ENCODE data around the gene KRTAP10-2. TPM values are rescaled to one million over a fixed set of nuclear protein-coding genes. Genes with fewer than 3 reads are reported as not detected.

The KRTAP10-2 gene
- total and polyA plus RNA-seq, 2 donors from 2014 or later = not detected

DNA sequence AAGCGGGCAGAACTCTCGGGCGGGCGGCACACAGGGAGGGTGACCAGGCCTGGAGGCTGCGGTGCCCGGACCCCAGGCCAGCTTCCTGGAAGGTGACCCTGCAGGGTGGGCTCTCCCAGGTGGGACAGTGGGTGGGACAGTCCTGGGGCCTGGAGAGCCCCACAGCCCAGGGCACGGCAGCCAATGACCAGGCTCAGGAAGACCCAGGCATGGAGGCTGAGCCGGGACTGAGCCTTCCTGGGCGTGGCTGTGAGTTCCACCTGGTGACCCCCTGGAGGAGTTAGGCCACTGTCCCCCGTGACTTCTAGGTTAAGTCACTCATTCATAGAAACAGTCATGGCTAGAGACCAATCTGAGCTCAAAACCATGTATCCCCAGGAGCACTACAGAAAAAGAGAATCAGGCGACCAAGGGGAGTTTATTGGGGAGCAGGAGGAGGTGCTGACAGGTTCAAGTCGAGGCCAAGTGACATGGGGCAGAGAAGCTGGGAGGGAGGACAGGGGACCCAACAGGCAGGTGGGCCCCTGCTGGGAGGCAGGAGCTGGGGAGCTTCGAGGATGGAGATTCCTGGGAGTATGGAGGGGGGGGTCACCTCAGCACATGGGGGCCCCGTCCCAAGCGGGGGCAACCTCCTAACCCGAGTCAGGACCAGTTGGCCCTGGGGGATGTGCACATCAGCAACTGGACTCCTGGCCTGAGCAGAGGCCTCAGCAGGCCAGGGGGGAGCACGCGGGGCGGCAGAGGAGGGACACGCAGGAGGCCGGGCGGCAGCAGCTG, 27.9 kb upstream of the KRTAP10-2 start:
- no peaks in the 10 kb centered on the region for H3K4me1 ChIP-seq (ENCODE audit: control insufficient read depth in 2 of 3, insufficient read depth in 2 of 3, low read depth in 1 of 3, low read length in 3 of 3)
- DNase-seq (no peak), FAIRE-seq (no peak)
- intact Hi-C loops (cut with DNase I) = no loop called here
- TF ChIP-seq, protein P1, sequence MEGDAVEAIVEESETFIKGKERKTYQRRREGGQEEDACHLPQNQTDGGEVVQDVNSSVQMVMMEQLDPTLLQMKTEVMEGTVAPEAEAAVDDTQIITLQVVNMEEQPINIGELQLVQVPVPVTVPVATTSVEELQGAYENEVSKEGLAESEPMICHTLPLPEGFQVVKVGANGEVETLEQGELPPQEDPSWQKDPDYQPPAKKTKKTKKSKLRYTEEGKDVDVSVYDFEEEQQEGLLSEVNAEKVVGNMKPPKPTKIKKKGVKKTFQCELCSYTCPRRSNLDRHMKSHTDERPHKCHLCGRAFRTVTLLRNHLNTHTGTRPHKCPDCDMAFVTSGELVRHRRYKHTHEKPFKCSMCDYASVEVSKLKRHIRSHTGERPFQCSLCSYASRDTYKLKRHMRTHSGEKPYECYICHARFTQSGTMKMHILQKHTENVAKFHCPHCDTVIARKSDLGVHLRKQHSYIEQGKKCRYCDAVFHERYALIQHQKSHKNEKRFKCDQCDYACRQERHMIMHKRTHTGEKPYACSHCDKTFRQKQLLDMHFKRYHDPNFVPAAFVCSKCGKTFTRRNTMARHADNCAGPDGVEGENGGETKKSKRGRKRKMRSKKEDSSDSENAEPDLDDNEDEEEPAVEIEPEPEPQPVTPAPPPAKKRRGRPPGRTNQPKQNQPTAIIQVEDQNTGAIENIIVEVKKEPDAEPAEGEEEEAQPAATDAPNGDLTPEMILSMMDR (IDR thresholded peaks at IDR 0.05; ENCODE audit: borderline replicate concordance, extremely low read depth, insufficient read depth) = no peak
- no peak overlapping the region for H3K9ac ChIP-seq (ENCODE audit: low read length in 3 of 3)
- H3K27ac ChIP-seq (ENCODE audit: low read depth in 2 of 2, low read length in 2 of 2) = no peak overlapping the region
- no peaks in the 10 kb centered on the region for H3K36me3 ChIP-seq (ENCODE audit: control insufficient read depth in 2 of 3, insufficient read depth in 3 of 3, low read length in 3 of 3)
- H3K9me3 ChIP-seq (ENCODE audit: control insufficient read depth in 2 of 3, insufficient read depth in 1 of 3, low read length in 3 of 3) = peaks cover 0 to 10% (median 4%) of the 10 kb centered on the region in 3 donors
- no peaks in the 10 kb centered on the region for H3K27me3 ChIP-seq (ENCODE audit: control insufficient read depth, insufficient read depth, low read length)
- no peak overlapping the region for H3K4me3 ChIP-seq (ENCODE audit: low read length in 3 of 3)

DNA sequence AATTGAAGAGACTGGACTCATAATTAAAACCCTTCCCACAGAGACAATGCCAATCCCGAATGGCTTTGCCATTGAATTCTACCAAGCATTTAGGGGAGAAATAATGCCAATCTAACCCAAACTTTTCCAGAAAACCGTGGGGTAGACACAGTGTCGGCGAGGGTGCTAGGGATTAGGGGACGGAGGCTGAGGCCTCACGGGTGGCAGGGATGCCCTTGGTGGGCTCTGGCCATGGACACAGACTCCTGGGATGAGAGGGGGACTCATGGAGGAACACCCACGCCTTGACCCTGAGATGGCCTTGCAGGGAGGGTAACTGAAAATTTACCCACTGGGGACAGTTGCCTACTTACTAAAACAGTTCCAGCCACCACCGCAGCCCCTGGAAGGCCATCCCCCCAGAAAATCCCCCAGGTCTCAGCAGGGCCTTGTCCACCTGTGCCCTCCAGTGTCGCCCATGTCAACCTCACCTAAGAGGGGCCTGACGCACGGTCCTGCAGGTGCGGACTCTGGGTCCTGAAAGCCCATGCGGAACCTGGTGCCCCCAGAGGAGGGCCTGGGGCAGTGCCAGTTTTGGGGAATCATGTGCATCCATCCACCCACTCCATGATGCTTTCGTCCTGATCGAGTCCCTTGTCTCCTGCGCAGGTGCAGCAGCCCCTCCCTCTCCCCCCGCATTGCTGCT, 27.2 kb upstream of the KRTAP10-2 start:
- DNase-seq (no peak), FAIRE-seq (no peak)
- no peaks in the 10 kb centered on the region for H3K4me1 ChIP-seq (ENCODE audit: control insufficient read depth in 2 of 3, insufficient read depth in 2 of 3, low read depth in 1 of 3, low read length in 3 of 3)

DNA sequence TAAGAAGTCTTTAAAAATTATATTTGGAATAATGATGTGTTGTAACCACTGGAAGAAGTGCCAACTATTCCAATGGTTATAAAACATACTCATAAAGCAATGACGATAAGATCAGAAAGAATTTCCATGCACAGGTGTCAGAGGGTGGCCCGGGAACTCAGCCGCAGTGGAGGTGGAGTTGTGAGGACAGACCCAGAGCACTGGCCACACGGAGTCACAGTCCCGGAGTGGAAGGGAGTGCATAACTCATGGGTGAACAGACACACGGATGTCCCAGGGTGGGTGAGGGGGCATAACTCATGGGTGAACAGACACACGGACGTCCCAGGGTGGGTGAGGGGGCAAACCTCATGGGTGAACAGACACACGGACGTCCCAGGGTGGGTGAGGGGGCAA, 24.7 kb upstream of the KRTAP10-2 start:
- intact Hi-C loops (cut with DNase I) = no loop called here
- no peak overlapping the region for H3K4me3 ChIP-seq (ENCODE audit: low read length in 3 of 3)
- TF ChIP-seq, protein P1 (IDR thresholded peaks at IDR 0.05; ENCODE audit: borderline replicate concordance, extremely low read depth, insufficient read depth) = no peak
- no peaks in the 10 kb centered on the region for H3K4me1 ChIP-seq (ENCODE audit: control insufficient read depth in 2 of 3, insufficient read depth in 2 of 3, low read depth in 1 of 3, low read length in 3 of 3)
- no peak overlapping the region for H3K9ac ChIP-seq (ENCODE audit: low read length in 3 of 3)
- no peak for DNase-seq
- H3K27ac ChIP-seq (ENCODE audit: low read depth in 2 of 2, low read length in 2 of 2) = no peak overlapping the region
- H3K27me3 ChIP-seq (ENCODE audit: control insufficient read depth, insufficient read depth, low read length) = no peaks in the 10 kb centered on the region
- H3K36me3 ChIP-seq (ENCODE audit: control insufficient read depth in 2 of 3, insufficient read depth in 3 of 3, low read length in 3 of 3) = no peaks in the 10 kb centered on the region
- no peak for FAIRE-seq
- H3K9me3 ChIP-seq (ENCODE audit: control insufficient read depth in 2 of 3, insufficient read depth in 1 of 3, low read length in 3 of 3) = peaks cover 0 to 10% (median 4%) of the 10 kb centered on the region in 3 donors

More for the DNA sequence above, 27.2 kb upstream of the KRTAP10-2 start:
- peaks cover 0 to 10% (median 4%) of the 10 kb centered on the region in 3 donors for H3K9me3 ChIP-seq (ENCODE audit: control insufficient read depth in 2 of 3, insufficient read depth in 1 of 3, low read length in 3 of 3)
- H3K9ac ChIP-seq (ENCODE audit: low read length in 3 of 3) = no peak overlapping the region
- no peak overlapping the region for H3K4me3 ChIP-seq (ENCODE audit: low read length in 3 of 3)
- no peaks in the 10 kb centered on the region for H3K27me3 ChIP-seq (ENCODE audit: control insufficient read depth, insufficient read depth, low read length)
- no peaks in the 10 kb centered on the region for H3K36me3 ChIP-seq (ENCODE audit: control insufficient read depth in 2 of 3, insufficient read depth in 3 of 3, low read length in 3 of 3)
- no peak overlapping the region for H3K27ac ChIP-seq (ENCODE audit: low read depth in 2 of 2, low read length in 2 of 2)
- TF ChIP-seq, protein P1 (IDR thresholded peaks at IDR 0.05; ENCODE audit: borderline replicate concordance, extremely low read depth, insufficient read depth) = no peak
- intact Hi-C loops (cut with DNase I) = no loop called here
